Hepatocyte (in vitro differentiated cells): ENCODE measurements around the gene NKAPD1.
"Not testable (repeated sequence)": the region's sequence is repeated elsewhere in the genome, so short reads cannot be mapped to it uniquely, and the experiment has no call there.

Source experiments
- CTCF ChIP-seq: fragments of 200-600 bp; sonication (generic); IDR thresholded peaks from 2 replicates; pipeline ENCODE4 v1.5.1; 2016; ENCODE audit warnings: antibody characterized with exemption, mild to moderate bottlenecking; ENCODE audit not compliant: poor library complexity
- EZH2phosphoT487 ChIP-seq: fragments of 200-600 bp; sonication (generic); IDR thresholded peaks from one replicate; pipeline ENCODE4 v1.6.1; 2018; ENCODE audit warnings: antibody characterized with exemption, mild to moderate bottlenecking, low read depth, moderate library complexity; ENCODE audit not compliant: unreplicated experiment, severe bottlenecking

DNA sequence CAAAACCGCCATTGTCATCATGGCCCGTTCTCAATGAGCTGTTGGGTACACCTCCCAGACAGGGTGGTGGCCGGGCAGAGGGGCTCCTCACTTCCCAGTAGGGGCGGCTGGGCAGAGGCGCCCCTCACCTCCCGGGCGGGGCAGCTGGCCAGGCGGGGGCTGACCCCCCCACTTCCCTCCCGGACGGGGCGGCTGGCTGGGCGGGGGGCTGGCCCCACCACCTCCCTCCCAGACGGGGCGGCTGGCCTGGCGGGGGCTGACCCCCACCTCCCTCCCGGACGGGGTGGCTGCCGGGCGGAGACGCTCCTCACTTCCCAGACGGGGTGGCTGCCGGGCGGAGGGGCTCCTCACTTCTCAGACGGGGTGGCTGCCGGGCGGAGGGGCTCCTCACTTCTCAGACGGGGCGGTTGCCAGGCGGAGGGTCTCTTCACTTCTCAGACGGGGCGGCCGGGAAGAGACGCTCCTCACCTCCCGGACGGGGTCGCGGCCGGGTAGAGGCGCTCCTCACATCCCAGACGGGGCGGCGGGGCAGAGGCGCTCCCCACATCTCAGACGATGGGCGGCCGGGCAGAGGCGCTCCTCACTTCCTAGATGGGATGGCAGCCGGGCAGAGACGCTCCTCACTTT lies 47.2 kb upstream of the NKAPD1 start:
- not testable (repeated sequence) for TF ChIP-seq CTCF, EZH2phosphoT487
